Epithelial cell of prostate (primary cell): ENCODE data around the gene ABT1.

ENCODE experiments used
- DNase-seq: peaks from one replicate; pipeline ENCODE4 v3.0.0-alpha.2; 2011; ENCODE audit warnings: low read depth, low spot score
- H3K27ac ChIP-seq: fragments of 450-650 bp; 2 replicates; pipeline ENCODE4 v1.5.1; 2017; ENCODE audit warnings: mild to moderate bottlenecking

ABT1 gene

DNA sequence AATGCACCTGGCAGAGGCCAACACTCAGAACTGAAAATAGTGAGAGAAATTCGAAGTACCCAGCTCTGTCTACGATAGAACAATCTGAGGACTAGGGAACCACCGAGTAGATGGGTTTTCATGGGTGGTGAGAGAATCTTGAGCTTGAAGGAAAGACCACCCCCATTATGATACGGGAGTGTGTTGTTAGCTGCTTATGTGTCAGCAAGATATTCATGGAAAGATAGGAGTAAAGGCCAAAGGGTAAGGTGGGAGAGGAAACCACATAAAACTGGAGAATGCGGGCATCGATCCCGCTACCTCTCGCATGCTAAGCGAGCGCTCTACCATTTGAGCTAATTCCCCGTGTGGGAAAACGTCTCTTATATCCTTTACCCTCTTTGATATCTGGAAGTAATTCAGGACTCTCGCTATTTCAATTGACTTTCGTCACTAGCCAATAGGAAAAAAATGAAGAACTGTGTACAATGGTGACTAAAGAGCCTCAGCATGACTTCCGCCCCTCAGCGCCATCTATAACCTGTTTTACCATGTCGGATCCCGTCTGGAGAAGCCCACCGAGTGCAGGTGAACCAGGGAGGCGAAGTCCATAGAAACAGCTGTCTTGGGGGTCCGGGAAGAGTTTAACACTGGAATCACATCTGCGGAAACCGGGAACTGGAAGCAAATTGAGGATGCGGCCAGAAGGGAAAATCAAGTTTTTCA lies 25.0 kb upstream of the ABT1 start:
- DNase-seq = no peak

DNA sequence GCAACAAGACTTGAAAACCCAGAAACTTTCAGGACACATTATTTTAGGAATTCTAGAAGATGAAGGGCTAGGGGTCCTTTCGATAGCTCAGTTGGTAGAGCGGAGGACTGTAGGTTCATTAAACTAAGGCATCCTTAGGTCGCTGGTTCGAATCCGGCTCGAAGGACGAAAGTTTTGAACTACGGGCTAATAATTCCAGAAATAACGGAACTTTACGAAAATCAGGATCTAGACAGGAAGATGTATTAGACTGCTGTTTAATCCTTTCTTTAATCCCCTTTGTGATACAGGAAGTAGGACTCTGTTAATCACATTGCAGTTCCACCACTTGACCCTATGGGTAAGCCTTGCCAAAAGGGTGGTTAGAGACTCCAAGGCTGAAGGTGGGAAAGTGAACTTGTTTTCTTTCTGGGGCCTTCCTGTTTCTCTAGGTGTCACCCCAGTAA lies 21.2 kb upstream of the ABT1 start:
- H3K27ac ChIP-seq = no peak overlapping the region
- no peak for DNase-seq

More for the DNA sequence above, 25.0 kb upstream of the ABT1 start:
- peak overlapping the region; percentile 84 for H3K27ac ChIP-seq

DNA sequence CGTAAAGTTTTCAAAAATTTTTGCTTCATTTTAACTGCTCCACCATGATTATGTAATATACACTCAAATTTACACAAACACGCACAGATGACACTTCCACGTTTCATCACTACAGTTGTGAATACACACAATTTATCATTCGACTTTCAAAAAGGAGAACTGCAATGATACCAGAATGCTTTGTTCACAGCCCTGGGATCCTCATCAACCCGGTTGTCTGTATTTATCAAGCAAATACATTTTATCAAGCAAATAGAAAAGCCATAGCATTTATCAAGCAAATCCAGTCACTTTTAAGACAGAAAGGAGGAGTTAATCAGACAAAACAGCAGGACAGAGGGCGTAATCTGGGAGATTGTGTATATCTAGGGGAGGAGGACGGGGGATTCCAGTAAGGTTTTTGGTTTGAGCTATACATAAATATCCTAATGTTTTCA lies 20.3 kb upstream of the ABT1 start:
- no peak for DNase-seq
- no peak overlapping the region for H3K27ac ChIP-seq

DNA sequence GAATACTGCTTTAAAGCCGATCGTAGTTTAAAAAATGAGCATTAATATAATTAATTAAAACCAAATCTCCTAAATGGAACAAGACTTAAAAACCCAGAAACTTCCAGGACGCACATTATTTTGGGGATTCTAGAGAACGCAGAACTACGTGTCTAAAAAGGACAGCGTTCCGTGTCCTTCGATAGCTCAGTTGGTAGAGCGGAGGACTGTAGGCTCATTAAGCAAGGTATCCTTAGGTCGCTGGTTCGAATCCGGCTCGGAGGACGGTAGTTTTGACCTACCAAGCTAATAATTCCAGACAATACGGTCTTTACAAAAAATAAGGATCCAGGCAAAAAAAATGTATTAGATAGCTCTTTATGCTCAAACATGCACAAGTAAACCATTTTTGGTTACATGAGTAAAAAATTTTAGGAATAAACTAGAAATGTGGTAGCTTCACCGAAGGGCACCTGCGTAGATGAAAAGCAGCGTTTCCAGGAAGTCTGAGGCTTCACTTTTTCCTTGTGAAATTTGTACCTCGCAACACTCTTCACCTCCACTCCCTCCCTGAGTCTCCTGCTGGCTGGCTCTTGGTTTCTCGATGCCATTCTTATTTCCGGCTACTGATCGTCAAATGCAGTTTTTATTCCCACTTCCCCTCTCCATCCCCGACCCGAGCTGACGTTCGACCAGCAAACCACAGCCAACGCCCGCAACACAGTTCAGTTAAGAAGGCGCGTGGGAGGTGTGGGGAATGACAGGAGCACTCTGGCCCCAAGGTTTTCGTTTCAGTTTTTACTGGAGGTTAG lies 19.6 kb upstream of the ABT1 start:
- H3K27ac ChIP-seq = no peak overlapping the region
- no peak for DNase-seq

DNA sequence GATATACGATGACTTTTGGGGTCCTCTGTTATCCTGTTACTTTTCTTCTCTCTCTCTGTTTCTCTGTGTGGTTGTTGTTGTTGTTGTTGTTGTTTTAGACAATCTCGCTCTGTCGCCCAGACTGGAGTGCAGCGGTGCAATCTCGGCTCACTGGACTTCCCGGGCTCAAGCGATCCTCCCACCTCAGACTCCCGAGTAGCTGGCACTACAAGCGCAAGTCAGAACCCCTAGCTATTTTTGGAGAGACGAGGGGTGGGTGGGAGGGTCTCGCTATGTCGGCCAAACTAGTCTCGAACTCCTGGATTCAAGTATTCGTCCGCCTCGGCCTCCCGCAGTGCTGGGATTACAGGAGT lies 19.1 kb upstream of the ABT1 start:
- H3K27ac ChIP-seq = no peak overlapping the region
- DNase-seq = no peak

DNA sequence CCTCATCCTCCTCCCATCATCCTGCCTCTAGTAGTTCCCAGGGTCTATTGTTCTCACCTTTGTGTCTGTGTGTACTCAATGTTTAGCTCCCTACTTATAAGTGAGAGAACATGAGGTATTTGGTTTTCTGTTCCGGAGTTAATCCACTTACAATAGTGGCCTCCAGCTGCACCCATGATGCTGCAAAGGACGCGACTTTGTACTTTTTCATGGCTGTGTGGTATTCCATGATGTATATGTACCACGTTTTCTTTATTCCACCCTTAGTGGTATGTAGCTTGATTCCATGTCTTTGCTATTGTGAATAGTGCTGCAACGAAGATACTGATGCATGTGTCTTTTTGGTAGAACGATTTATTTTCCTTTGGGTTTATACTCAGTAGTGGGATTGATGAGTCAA lies 18.5 kb upstream of the ABT1 start:
- H3K27ac ChIP-seq = no peak overlapping the region

DNA sequence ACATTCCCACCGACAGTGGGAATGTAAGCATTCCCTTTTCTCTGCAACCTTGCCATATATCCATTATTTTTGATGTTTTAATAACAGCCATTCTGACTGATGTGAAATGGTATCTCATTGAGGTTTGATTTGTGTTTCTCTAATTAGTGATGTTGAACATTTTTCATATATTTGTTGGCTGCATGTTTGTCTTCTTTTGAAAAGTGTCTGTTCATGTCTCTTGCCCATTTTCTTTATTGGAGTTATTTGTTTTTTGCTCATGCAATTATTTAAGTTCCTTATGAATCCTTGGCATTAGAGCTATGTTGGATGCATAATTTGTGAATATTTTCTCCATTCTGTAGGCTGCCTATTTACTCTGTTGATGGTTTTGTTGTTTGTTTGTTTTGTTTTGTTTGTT lies 18.0 kb upstream of the ABT1 start:
- DNase-seq = no peak
- no peak overlapping the region for H3K27ac ChIP-seq

More for the DNA sequence above, 18.5 kb upstream of the ABT1 start:
- no peak for DNase-seq

DNA sequence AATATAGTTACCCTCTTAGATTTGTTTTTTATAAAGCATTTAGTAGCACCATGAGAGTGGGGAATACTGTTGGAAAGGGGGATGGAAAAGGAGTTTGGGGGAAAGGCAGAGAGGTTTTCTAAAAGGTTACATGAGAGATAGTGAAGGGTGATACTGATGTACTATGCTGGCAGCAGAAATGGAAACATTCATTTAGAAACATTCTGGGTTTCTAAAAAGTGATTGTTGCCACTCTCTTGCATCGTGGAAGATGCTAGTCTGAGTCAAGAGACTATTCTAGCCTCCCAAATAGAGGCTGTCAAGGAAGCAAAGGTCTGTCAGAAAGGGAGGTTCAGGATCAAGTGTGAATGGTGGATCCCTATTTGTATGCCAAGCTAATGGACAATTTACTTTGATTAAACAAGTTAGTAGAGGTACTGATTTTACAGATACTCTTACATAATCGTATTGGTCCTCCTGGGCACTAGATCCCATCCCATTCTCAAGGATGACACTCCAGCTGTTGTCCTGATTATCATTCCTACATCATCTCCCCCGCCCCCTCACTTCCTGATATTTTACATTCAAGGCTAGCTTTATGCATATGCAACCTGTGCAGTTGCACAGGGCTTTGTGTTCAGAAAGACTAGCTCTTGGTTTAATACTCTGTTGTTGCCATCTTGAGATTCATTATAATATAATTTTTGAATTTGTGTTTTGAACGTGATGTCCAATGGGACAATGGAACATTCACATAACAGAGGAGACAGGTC lies 15.4 kb upstream of the ABT1 start:
- DNase-seq = no peak
- no peak overlapping the region for H3K27ac ChIP-seq

DNA sequence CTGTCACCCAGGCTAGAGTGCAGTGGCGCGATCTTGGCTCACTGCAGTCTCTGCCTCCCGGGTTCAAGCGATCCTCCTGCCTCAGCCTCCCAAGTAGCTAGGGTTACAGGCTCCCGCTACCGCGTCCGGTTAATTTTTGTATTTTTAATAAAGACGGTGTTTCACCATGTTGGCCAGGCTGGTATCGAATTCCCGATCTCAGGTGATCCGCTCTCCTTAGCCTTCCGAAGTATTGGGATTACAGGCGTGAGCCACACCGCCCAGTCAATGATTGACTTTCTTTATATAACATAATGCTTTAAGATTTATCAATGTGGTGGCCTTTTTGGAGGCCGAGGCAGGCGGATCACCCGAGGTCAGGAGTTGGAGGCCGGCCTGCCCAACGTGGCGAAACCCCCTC lies 7.8 kb upstream of the ABT1 start:
- DNase-seq = no peak
- H3K27ac ChIP-seq = no peak overlapping the region

DNA sequence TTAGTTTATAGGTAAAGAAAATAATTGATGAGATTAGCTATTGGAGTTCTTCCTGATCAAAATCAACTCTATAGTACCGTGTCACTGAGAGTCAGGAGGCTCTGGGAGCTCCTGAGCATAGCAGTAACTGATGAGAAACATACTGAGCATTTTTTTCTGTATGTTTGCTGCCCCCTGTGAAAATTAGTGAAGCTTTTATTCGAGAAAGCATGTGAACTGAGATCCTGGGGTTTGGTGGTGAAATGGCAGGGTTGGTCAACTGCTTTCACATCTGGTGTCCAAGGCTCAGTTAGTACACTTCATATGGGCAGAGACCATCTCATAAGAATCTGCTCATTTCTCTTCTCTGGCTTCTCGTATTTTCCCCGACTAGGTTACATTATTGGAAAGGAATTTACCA lies 4.1 kb upstream of the ABT1 start:
- no peak for DNase-seq
- no peak overlapping the region for H3K27ac ChIP-seq

DNA sequence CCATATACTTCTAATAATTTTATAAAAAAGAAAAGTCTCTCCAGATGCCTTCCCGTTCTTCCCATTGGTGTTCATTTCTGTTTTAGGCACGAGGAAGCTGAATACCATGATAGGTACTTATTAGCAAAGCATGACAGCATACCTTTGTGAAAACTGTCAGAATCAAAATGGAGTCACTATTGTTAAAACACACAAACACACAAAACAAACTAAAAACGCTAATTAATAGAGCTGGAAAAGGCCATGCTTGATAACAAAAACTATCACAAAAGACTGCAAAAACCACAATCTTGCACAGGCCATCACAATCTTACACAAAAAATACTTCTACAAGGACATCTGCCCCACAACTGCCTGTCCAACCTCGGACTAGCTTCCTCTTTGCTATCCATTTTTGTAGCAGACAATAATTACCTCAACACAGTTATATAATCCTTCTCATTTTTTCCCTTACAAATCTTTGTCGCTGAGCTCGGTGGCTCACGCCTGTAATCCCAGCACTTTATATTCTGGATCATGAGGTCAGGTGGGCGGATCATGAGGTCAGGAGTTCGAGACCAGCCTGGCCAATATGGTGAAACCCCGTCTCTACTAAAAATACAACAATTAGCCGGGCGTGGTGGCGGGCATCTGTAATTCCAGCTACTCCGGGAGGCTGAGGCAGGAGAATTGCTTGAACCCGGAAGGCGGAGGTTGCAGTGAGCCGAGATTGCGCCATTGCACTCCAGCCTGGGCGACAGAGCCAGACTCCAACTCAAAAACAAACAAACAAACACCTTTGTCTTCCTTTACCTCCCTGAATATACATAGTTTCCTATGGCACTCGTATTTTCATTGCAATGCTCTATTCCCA lies 3.2 kb upstream of the ABT1 start:
- H3K27ac ChIP-seq = no peak overlapping the region
- no peak for DNase-seq

DNA sequence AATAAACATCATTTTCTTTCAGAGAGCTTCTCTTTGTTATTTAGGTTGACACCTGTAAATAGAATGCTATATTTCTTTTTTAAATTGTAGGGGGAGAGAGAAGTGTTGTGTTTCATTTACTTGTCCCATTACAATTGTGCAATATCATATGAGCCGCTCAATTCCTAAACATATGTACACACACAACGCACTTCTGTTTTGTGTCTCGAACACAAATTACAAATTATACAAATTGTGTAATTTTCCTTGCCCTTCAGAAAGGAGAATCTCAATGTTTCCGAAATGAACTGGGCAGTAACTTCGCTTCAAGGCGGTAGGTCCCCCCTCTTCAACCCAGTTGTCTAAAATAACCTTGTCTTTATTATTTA lies 2.6 kb upstream of the ABT1 start:
- no peak for DNase-seq
- no peak overlapping the region for H3K27ac ChIP-seq

DNA sequence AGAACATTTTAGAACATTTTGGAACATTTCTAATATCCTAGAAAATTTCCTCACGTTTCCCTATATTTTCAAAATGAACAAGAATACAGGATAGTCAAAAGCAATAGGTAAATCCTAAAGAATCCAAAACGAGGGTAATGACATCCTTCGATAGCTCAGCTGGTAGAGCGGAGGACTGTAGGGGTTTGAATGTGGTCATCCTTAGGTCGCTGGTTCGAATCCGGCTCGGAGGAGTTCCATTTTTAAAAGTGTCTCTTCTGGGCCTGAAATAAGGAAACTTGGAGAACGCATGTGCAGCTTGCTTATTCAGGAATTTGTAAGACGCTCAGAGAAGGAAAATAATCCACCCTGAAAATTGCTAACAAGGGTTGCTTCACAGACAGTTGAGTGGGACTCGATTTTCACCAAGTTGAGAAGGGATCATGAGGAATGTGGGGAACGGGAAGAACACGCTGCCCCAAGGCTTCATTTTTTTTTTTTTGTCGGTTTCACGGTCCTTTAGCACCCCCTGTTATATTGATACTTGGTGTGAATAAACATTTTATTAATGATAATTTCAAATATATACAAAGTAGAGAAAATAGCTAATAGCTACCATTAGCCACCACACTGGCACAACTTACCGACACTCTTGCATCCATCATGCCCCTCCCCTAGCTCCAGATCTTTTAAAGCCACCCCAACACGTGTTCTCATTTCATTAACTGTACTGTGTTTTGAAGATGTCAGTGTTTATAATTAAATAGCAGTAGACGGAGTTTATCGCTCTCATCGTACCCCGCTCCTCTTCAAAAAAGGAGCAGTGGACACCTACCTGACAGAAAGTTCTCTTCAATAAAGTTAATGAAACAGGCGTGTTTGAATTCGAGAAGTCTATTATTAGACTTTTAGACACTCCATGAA lies 1.8 kb upstream of the ABT1 start:
- DNase-seq = no peak
- H3K27ac ChIP-seq = peak overlapping the region; percentile 74

DNA sequence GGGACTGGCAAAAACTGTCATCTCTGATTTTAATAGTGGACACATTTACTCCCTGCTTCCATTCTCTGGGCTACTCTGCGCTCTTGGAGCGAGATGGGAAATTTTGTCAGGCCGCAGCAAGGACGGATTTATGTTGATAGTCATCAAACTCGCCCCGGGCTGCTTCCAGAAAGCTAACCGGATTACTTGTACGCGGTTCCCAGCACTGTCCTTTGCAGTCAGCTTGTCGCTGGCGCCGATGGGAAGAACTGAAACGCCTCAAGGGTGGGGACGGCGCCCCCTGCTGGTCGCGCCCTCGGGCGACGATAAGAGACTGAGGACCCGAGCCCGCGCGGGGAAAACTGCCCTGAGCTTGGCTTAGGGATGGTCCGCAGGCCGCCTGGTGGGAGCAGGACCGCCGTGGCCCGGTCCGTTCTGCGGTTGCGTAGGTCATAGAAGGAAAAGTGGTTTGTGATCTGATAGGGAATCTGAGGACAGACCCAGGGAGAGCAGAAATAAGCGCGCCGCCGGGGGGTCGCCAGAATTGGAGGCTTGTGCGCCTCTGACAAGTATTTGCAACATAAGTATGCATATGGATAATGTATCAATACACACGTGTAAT lies 984 bp upstream of the ABT1 start:
- H3K27ac ChIP-seq = peak overlapping the region; percentile 74
- no peak for DNase-seq

DNA sequence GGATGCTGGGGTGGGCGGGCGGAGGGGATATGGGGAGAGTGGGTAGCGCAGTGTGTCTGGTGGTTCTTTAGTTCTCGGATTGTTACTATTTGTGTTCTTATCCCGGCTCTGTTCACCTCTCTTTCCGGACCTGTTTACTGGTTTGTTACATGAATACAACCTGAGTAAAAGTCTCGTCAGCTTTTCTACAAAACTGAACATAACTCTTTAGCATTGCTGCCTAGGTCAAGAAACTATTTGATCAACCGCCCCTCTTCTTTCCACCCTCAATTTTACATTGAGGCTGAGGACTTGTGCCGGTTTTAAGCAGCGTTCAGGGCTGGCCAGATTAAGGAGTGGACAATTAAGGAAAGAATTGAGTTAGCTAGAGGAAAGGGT lies 625 bp downstream of the ABT1 start:
- H3K27ac ChIP-seq = peak overlapping the region; percentile 74
- DNase-seq = no peak

DNA sequence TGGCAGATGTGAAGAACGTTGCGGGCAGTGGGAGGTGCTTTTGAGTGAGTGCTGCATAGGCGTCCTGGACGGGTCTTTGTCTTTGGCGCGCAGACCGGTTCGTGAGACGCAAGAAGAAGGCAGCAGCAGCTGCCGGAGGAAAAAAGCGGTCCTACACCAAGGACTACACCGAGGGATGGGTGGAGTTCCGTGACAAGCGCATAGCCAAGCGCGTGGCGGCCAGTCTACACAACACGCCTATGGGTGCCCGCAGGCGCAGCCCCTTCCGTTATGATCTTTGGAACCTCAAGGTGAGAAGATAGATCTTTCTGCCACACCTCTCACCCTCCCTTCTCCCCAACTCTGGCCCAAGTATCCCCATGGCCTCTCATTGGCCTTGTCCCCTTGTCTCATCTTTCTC lies 1.1 kb downstream of the ABT1 start:
- H3K27ac ChIP-seq = no peak overlapping the region
- no peak for DNase-seq

DNA sequence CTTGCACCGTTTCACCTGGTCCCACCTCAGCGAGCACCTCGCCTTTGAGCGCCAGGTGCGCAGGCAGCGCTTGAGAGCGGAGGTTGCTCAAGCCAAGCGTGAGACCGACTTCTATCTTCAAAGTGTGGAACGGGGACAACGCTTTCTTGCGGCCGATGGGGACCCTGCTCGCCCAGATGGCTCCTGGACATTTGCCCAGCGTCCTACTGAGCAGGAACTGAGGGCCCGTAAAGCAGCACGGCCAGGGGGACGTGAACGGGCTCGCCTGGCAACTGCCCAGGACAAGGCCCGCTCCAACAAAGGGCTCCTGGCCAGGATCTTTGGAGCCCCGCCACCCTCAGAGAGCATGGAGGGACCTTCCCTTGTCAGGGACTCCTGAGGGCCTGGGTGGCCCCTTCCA lies 1.5 kb downstream of the ABT1 start:
- no peak overlapping the region for H3K27ac ChIP-seq
- no peak for DNase-seq

DNA sequence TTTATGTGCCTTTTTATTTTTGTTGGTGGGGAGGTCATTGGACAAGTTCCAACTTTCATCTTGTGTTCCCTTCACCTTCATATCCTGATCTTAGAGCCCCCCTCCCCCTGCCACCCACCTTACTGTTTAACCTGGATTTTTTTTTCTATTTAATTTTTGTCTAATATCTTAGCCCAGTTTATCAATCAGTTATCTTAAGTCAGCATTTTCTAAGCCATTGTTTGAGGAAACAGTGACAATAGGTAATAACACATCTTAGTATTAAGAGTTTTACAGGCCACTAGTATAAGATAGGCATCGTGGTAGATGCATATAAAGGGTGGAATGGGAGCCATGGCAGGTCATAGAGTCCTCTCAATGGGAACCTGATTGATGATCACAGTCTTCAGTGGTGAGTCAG lies 2.4 kb downstream of the ABT1 start:
- DNase-seq = no peak
- H3K27ac ChIP-seq = no peak overlapping the region

DNA sequence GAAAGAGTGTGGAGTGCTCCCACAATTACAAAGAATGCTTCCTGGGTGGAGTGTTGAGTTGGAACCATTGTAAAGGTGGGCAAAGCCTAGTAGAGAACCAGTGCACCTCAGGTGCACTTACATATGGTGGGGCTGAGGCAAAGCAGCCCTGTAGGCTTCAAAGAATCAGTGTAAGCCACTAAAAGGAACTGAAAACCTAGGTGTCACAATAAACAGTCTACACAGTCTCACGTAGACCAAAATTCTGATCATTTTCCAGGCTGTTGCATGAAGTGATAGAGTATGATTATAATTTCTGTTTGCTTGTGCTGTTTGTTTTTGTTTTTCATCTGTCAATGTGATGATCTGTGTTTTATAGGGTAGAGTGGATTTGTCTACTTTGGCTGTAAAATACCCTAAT lies 2.8 kb downstream of the ABT1 start:
- DNase-seq = no peak
- H3K27ac ChIP-seq = no peak overlapping the region
